ENCODE measurements around the gene PTH2.

- no peak for TF ChIP-seq CTCF (conservative IDR thresholded peaks at IDR 0.05 in 1 of 2, IDR thresholded peaks at IDR 0.05 in 1 of 2; ENCODE audit: extremely low read depth in 1 of 2, insufficient read depth in 1 of 2, low read depth in 1 of 2, low read length in 2 of 2)
- no peak for TF ChIP-seq EZH2 (IDR thresholded peaks at IDR 0.05; ENCODE audit: borderline replicate concordance, low read length)
Measured at GRCh38 chr19:49390131-49390928, 32.9 kb downstream of the PTH2 start.

All from mammary epithelial cell (primary cell).